HEK293T (cell line): ENCODE data around the gene LMTK2.

Experiments
- ARNT ChIP-seq: fragments of 450-650 bp; IDR thresholded peaks from 2 replicates; pipeline ENCODE4 v1.6.1; 2017; ENCODE audit warnings: mild to moderate bottlenecking
- ELF4 ChIP-seq: fragments of 450-650 bp; IDR thresholded peaks from 2 replicates; pipeline ENCODE4 v1.6.1; 2017; ENCODE audit warnings: antibody characterized with exemption
- PKNOX1 ChIP-seq: fragments of 450-650 bp; IDR thresholded peaks from 2 replicates; pipeline ENCODE4 v1.6.1; 2016
- TARDBP ChIP-seq: fragments of 450-650 bp; IDR thresholded peaks from 2 replicates; pipeline ENCODE4 v1.6.1; 2016

GRCh38 chr7:98066208-98066607 lies 40.5 kb upstream of the LMTK2 start:
- TF ChIP-seq TARDBP (no peak), PKNOX1 (no peak), ARNT (no peak), ELF4 (no peak)
